ENCODE measurements around the gene IDUA.
"Not testable (repeated sequence)": the region's sequence is repeated elsewhere in the genome, so short reads cannot be mapped to it uniquely, and the experiment has no call there.

IDUA gene

DNA sequence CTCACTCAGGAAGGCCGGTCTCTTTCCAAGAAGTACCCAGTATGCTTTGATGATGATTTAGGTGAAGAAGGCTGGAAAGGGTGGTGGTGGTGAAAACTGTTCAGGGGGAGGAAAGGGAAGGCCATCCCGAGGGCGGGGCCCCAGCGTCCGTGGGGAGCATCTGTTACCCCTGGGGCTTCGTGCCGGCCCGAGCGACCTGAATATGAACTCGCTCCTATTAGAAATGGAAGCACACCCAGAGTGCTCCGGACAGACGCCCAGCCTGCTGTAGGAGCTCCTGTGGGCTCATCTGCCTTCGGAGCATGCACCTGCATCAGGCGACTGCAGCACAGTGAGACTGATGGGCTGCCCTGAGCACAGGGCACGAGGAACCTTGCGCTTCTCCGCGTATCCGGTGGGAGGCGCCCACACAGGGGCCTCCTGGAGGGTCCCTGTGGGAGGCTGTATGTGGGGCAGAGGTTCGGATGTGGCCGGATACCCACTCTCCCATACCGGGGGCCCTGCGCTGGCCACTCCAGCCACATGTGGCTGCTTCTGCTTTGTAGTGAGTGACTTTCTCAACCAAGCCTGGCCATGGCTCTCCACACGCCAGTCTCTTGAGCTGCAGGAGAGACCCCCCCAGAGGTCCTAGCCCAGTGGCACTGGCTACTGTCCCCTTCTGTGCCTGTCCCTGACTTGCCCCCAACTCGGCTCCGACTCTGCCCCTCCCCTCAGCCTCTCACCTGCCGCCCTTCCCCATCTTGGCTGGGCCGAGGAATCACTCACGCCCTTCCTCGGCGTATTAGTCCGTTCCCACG, 61.3 kb downstream of the IDUA start:
- DNase-seq, result no peak

DNA sequence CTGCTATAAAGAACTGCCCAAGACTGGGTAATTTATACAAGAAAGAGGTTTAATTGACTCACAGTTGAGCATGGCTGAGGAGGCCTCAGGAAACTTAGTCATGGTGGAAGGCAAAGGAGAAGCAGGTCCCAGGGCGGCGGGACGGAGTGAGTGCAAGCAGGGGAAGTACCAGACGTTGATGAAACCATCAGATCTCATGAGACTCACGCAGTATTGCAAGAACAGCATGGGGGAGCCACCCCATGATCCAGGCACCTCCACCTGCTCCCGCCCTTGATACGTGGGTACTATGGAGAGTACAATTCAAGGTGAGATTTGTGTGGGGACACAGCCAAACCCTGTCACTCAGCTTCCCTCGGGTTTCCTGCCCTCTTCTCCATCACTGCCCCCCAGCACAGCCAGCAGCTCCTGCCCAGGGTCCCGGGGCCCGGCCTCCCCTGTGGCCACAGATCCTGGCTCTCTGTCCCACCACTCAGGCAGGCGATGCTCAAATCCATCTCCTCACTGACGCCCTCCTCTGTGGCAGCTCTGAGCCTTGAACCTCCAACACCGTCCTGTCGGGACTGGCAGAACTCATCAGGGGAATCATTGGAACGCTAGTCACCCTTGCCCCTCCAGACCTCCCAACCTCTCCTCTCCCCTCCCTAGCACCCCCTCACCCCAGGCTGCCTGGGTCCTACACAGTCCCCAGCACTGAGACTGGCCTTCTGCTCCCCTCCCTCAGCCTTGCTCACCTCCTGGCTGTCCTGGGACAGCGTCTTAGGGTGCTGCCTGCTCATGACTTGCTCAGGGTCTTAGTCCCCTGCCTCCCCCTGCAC, 62.1 kb downstream of the IDUA start:
- DNase-seq, result no peak

DNA sequence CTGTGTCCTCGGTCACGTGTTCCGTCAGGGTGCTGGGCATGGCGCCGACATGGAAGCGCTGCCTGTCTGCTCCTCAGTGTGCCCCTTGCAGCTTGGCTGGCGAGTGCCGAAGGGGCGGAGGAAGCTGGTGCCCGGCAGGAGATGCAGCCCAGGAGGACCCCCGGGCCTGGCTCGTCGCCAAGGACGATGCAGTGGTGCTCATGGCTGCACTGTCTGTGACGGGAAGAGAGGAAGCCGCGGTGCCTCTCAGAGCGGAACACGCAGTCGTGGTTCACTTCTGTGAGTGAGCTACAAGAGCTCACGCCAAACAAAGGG, 62.7 kb downstream of the IDUA start:
- no peak for DNase-seq

DNA sequence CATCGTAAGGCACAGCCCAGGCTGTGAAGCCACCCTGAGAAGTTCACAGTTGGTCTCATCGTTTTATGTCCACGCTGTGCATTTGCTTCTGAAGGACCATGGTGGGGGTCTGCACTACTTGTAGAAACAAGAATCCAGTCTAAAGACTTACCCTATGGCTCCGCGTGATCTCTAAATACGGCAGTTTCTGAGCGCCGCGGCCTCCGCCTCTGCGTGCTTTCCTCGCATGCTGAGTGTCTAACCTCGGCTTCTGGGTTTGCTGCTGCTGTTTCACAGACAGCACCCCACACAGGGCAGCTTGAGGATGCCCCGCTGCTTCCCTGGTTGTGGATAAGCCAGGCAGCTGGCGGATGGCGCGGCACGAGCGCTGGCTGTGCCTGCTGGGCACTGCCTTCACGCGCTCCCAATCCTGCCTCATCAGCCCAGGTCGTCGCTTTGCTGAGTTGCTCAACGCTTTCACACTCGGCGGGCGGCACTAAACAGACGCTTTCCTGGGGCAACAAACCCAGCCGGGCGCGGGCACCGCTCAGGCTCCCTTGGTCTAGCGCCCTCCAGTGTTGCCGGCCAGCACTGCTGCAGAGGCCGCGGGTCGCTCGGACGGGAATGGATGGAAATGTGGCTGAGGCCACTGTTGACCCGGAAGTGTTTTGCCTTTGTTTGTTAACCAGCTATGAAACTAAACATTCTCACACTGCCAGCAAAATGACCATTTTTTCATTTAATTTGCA, 63.8 kb downstream of the IDUA start:
- no peak for DNase-seq

DNA sequence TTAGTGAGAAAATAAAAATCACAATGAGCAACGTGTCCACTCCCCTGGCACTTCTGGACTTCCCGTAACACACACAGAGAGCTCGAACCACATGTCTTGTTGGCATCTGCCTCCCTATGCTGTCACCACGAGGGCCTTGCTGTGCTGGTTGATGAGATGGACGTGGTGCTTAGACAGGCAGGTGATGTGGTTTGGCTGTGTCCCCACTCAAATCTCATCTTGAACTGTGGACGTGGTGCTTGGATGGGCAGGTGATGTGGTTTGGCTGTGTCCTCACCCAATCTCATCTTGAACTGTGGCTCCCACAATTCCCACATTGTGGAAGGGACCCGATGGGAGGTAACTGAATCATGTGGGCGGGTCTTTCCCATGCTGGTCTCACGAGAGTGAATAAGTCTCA, 64.6 kb downstream of the IDUA start:
- DNase-seq, result no peak

DNA sequence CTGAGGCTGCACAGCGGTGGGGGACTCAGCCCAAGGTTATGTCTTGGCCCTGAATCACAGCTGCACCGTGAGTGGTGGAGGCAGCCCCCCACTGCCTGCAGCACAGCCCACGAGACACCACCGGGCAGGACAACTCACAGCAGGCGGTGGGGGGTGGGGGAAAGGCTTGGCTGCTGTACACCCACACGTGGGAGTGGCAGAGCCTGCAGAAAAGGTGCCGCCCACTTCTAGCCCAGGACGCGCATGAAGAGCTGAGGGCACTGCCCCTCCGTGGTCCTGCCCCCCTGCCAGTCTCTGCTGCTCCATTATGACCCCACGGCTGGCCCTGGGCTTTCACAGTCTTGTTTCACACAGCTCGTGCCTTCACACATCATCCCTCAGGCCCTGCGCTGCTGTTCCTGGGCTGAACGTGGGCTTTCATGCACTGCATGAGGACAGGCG, 65.4 kb downstream of the IDUA start:
- DNase-seq, result no peak

DNA sequence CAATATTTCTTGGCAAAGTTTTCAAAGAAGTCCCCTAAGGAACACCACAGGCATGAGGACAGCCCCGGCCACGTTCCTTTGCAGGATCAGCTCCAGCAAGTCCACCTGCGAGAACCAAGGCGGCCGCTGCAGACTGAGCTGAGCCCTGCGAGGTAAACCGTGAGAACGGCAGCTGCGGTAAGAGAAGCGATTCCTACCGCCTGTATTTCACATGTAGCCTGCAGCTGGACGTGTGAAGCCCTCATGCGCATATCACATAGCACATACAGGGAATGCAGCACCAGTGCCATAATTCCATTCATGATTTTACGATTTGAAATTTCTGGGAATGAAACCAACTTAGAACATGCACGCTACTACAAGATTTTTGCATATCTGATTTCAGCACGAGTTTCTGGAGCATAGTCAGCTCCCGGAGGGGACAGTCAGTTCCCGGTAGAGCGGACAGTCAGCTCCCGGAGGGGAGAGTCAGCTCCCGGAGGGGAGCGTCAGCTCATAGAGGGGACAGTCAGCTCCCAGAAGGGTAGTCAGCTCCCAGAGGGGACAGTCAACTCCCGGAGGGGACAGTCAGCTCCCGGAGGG, 66.3 kb downstream of the IDUA start:
- no peak for DNase-seq

DNA sequence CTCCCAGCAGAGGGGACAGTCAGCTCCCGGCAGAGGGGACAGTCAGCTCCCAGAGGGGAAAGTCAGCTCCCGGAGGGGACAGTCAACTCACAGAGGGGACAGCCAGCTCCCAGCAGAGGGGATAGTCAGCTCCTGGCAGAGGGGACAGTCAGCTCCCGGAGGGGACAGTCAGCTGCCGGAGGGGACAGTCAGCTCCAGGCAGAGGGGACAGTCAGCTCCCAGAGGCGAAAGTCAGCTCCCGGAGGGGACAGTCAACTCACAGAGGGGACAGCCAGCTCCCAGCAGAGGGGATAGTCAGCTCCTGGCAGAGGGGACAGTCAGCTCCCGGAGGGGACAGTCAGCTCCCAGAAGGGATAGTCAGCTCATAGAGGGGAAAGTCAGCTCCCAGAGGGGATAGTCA, 67.0 kb downstream of the IDUA start:
- not testable (repeated sequence) for DNase-seq
